Effector memory CD4-positive, alpha-beta T cell (primary cell): ENCODE data around the gene PTPRN2.
"Not testable (repeated sequence)": the region's sequence is repeated elsewhere in the genome, so short reads cannot be mapped to it uniquely, and the experiment has no call there.

Experiments
- DNase-seq, 3 donors: peaks; one replicate each; pipeline ENCODE4 v3.0.0-alpha.2; 2020
- H3K27ac ChIP-seq: 2 replicates; pipeline ENCODE4 v1.7.0; 2013; ENCODE audit warnings: mild to moderate bottlenecking, low read length, moderate library complexity; ENCODE audit not compliant: insufficient read depth, poor library complexity, severe bottlenecking
- H3K27me3 ChIP-seq: replicated peaks from 2 replicates; pipeline ENCODE4 v1.7.0; 2013; ENCODE audit warnings: mild to moderate bottlenecking, low read length; ENCODE audit not compliant: insufficient read depth, control insufficient read depth, poor library complexity, severe bottlenecking
- H3K36me3 ChIP-seq: 2 replicates; pipeline ENCODE4 v1.7.0; 2013; ENCODE audit warnings: mild to moderate bottlenecking, low read length, moderate library complexity; ENCODE audit not compliant: control insufficient read depth, insufficient read depth
- H3K4me1 ChIP-seq: 2 replicates; pipeline ENCODE4 v1.7.0; 2013; ENCODE audit warnings: low read length, mild to moderate bottlenecking; ENCODE audit not compliant: control insufficient read depth, insufficient read depth, poor library complexity, severe bottlenecking
- H3K4me3 ChIP-seq: 2 replicates; pipeline ENCODE4 v1.7.0; 2013; ENCODE audit warnings: low read length, low read depth, mild to moderate bottlenecking; ENCODE audit not compliant: insufficient read depth, poor library complexity, severe bottlenecking
- H3K9me3 ChIP-seq: 2 replicates; pipeline ENCODE4 v1.7.0; 2013; ENCODE audit warnings: mild to moderate bottlenecking, low read length, moderate library complexity; ENCODE audit not compliant: control insufficient read depth

Gene PTPRN2

DNA sequence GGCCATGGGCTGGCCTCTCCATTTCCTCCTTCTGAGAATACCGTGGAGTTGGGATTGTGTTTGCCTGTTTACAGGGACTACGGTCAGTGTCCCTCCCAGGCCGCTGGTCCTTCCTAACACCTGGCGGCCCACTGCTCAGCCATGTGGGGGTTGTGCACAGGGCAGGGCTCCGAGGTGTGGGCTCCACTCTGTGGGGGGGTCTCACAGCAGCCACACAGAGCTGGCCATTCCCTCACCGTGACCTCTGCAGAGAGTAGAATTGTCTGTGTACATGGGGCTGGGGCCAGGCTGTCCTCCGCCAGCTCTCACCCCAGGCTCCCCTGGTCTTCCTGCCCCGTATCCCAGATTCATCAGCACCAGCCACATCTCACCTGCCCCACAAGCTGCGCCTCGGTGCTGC lies 60.1 kb downstream of the PTPRN2 start:
- Histone ChIP-seq H3K4me1 (no peaks in the 10 kb centered on the region), H3K9me3 (no peaks in the 10 kb centered on the region), H3K27ac (no peak overlapping the region), H3K4me3 (no peak overlapping the region), H3K27me3 (no peaks in the 10 kb centered on the region), H3K36me3 (no peaks in the 10 kb centered on the region)
- no peak for DNase-seq

- no peak overlapping the region for H3K4me3 ChIP-seq
- H3K36me3 ChIP-seq: no peaks in the 10 kb centered on the region
- H3K9me3 ChIP-seq: no peaks in the 10 kb centered on the region
- DNase-seq: no peak
- no peak overlapping the region for H3K27ac ChIP-seq
- no peaks in the 10 kb centered on the region for H3K4me1 ChIP-seq
- H3K27me3 ChIP-seq: no peaks in the 10 kb centered on the region
Observed at GRCh38 chr7:158527038-158527437, 60.6 kb downstream of the PTPRN2 start.

GRCh38 chr7:158526531-158526930 lies 61.1 kb downstream of the PTPRN2 start:
- Histone ChIP-seq H3K4me3 (no peak overlapping the region), H3K4me1 (no peaks in the 10 kb centered on the region), H3K9me3 (no peaks in the 10 kb centered on the region), H3K36me3 (no peaks in the 10 kb centered on the region), H3K27me3 (no peaks in the 10 kb centered on the region), H3K27ac (no peak overlapping the region)
- no peak for DNase-seq

GRCh38 chr7:158525648-158526484 lies 61.8 kb downstream of the PTPRN2 start:
- Histone ChIP-seq H3K9me3 (no peaks in the 10 kb centered on the region), H3K4me1 (no peaks in the 10 kb centered on the region), H3K4me3 (no peak overlapping the region), H3K27me3 (no peaks in the 10 kb centered on the region), H3K36me3 (no peaks in the 10 kb centered on the region), H3K27ac (no peak overlapping the region)
- no peak for DNase-seq

- no peak for DNase-seq
- no peaks in the 10 kb centered on the region for H3K9me3 ChIP-seq
- no peaks in the 10 kb centered on the region for H3K27me3 ChIP-seq
- H3K27ac ChIP-seq: no peak overlapping the region
- no peaks in the 10 kb centered on the region for H3K4me1 ChIP-seq
- no peaks in the 10 kb centered on the region for H3K36me3 ChIP-seq
- no peak overlapping the region for H3K4me3 ChIP-seq
Observed at GRCh38 chr7:158524749-158525635, 62.6 kb downstream of the PTPRN2 start.

- not testable (repeated sequence) for DNase-seq, H3K36me3 ChIP-seq, H3K27ac ChIP-seq, H3K27me3 ChIP-seq, H3K9me3 ChIP-seq, H3K4me1 ChIP-seq, H3K4me3 ChIP-seq
Observed at GRCh38 chr7:158524286-158524685, 63.3 kb downstream of the PTPRN2 start.

- H3K9me3 ChIP-seq, H3K36me3 ChIP-seq, H3K4me3 ChIP-seq, H3K27me3 ChIP-seq, DNase-seq, H3K27ac ChIP-seq, H3K4me1 ChIP-seq: not testable (repeated sequence)
Observed at GRCh38 chr7:158523877-158524276, 63.7 kb downstream of the PTPRN2 start.

- not testable (repeated sequence) for H3K4me1 ChIP-seq, H3K4me3 ChIP-seq, H3K27ac ChIP-seq, H3K9me3 ChIP-seq, DNase-seq, H3K27me3 ChIP-seq, H3K36me3 ChIP-seq
Observed at GRCh38 chr7:158523165-158523856, 64.3 kb downstream of the PTPRN2 start.

DNA sequence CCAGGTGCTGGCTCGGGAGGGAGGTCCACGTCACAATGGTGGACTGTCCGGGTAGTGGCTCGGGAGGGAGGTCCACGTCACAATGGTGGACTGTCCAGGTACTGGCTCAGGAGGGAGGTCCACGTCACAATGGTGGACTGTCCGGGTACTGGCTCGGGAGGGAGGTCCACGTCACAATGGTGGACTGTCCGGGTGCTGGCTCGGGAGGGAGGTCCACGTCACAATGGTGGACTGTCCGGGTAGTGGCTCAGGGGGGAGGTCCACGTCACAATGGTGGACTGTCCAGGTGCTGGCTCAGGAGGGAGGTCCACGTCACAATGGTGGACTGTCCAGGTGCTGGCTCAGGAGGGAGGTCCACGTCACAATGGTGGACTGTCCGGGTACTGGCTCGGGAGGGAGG lies 65.8 kb downstream of the PTPRN2 start:
- not testable (repeated sequence) for H3K36me3 ChIP-seq, H3K4me3 ChIP-seq, H3K9me3 ChIP-seq, DNase-seq, H3K27ac ChIP-seq, H3K27me3 ChIP-seq, H3K4me1 ChIP-seq
